Smooth muscle cell (in vitro differentiated cells): Measurements from ENCODE around the gene SLC43A1. TPM values are rescaled to one million over a fixed set of nuclear protein-coding genes. Genes with fewer than 3 reads are reported as not detected.
A peak's percentile ranks its signal among the peaks of the same experiment; 100 is the strongest.

ENCODE experiments used
- DNase-seq: peaks from one replicate; lab custom pipeline; 2025; ENCODE audit not compliant: unreplicated experiment; lab: John Stamatoyannopoulos, UW
- H2AFZ ChIP-seq: fragments of 200-600 bp; sonication (generic); 2 replicates; pipeline ENCODE4 v1.6.0; 2016; ENCODE audit warnings: antibody characterized with exemption, low read depth, mild to moderate bottlenecking
- H3F3A ChIP-seq: fragments of 200-600 bp; sonication (generic); 2 replicates; pipeline ENCODE4 v1.6.0; 2017; ENCODE audit warnings: antibody characterized with exemption, low read depth
- H3K27ac ChIP-seq: fragments of 200-600 bp; sonication (generic); 2 replicates; pipeline ENCODE4 v1.5.1; 2016; ENCODE audit warnings: low read depth, mild to moderate bottlenecking
- H3K27me3 ChIP-seq: fragments of 200-600 bp; sonication (generic); 2 replicates; pipeline ENCODE4 v1.6.1; 2016; ENCODE audit warnings: low read depth, mild to moderate bottlenecking
- H3K36me3 ChIP-seq: fragments of 200-600 bp; sonication (generic); 2 replicates; pipeline ENCODE4 v1.5.1; 2016; ENCODE audit warnings: low read depth
- H3K4me1 ChIP-seq: fragments of 200-600 bp; sonication (generic); 2 replicates; pipeline ENCODE4 v1.5.1; 2016; ENCODE audit warnings: low read depth
- H3K4me2 ChIP-seq: fragments of 200-600 bp; sonication (generic); 2 replicates; pipeline ENCODE4 v1.6.0; 2016; ENCODE audit warnings: mild to moderate bottlenecking
- H3K4me3 ChIP-seq: fragments of 200-600 bp; sonication (generic); 2 replicates; pipeline ENCODE4 v1.5.1; 2016; ENCODE audit warnings: mild to moderate bottlenecking
- H3K79me2 ChIP-seq: fragments of 200-600 bp; sonication (generic); 2 replicates; pipeline ENCODE4 v1.6.0; 2016; ENCODE audit warnings: low read depth, mild to moderate bottlenecking
- H3K9ac ChIP-seq: fragments of 200-600 bp; sonication (generic); 2 replicates; pipeline ENCODE4 v1.6.0; 2016; ENCODE audit warnings: low read depth
- H3K9me3 ChIP-seq: fragments of 200-600 bp; sonication (generic); replicated peaks from 2 replicates; pipeline ENCODE4 v1.5.1; 2016; ENCODE audit warnings: low read depth
- H4K20me1 ChIP-seq: fragments of 200-600 bp; sonication (generic); 2 replicates; pipeline ENCODE4 v1.6.0; 2016; ENCODE audit warnings: low read depth
- CTCF ChIP-seq: fragments of 200-600 bp; sonication (generic); IDR thresholded peaks from 2 replicates; pipeline ENCODE4 v1.5.1; 2017; ENCODE audit warnings: borderline replicate concordance, mild to moderate bottlenecking, antibody characterized with exemption; ENCODE audit not compliant: insufficient read depth, poor library complexity, severe bottlenecking
- WGBS: methylation state at CpG from one replicate; pipeline ENCODE4 v1.1.7; 2016; ENCODE audit warnings: low lambda C conversion rate; 5-methylcytosine and 5-hydroxymethylcytosine counted together
- polyA plus RNA-seq: library from polyadenylated mRNA; unstranded; fragments of >200 nt; fragmentation: Nextera tagmentation; extraction: Ambion mirVana; gene quantifications from 2 replicates; pipeline ENCODE4 v1.2.1, GENCODE V29; 2016
- total RNA-seq: library from RNA; depleted of rRNA; stranded (reverse); fragments of >200 nt; gene quantifications from 2 replicates; pipeline ENCODE4 v1.2.3, GENCODE V29; 2014

The SLC43A1 gene
- total and polyA plus RNA-seq, 2 experiments from 2014 or later = 1.3 to 7.3 TPM

DNA sequence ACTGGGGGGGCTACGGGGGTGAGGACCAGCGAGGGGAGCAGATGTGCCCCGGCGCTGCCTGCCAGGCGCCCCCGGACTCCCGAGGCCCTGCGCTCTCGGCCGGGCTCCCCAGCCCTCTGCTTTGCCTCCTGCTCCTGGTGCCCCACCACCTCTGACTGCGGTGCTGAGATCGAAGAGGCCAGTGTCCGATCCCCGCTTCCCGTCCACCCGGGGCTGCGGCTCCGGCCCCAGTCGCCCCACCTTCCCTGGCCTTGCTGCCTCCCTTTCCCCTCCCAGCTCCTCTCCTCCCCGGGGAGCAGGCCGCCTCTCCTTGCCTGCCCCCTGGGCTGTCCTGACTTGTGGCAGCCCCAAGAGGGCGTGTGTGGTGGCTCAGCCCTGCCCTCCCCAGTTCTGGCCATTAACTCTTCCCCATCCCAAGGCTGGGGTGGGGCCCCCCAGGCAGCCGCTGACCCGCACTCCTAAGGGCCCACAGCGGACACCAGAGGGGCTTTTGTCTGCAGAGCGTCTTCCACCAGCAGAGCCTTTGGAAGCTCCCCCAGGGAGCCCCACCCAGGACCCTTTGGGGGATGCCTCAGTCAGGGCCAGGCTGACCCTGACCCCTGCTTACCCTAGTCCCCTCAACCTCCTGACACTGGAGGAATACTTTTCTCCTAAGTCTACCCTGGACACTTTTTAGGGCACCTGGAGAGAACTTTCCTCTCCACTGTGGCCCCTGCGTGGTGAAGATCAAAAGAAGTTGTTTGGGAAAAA is 38.6 kb downstream of the SLC43A1 start:
- Histone ChIP-seq H3K4me3 (peak overlapping the region; percentile 46), H3K4me2 (peak overlapping the region; percentile 88), H3K79me2 (no peaks in the 10 kb centered on the region), H3K4me1 (peaks cover 4% of the 10 kb centered on the region), H3F3A (no peaks in the 10 kb centered on the region), H2AFZ (no peak overlapping the region), H3K9me3 (no peaks in the 10 kb centered on the region), H4K20me1 (no peaks in the 10 kb centered on the region), H3K27me3 (peaks cover 98% of the 10 kb centered on the region), H3K27ac (no peak overlapping the region), H3K9ac (no peak overlapping the region), H3K36me3 (no peaks in the 10 kb centered on the region)
- 11% methylated on average over 19 of the region's 27 CpGs for WGBS
- TF ChIP-seq CTCF = peak; percentile 30
- DNase-seq = no peak

DNA sequence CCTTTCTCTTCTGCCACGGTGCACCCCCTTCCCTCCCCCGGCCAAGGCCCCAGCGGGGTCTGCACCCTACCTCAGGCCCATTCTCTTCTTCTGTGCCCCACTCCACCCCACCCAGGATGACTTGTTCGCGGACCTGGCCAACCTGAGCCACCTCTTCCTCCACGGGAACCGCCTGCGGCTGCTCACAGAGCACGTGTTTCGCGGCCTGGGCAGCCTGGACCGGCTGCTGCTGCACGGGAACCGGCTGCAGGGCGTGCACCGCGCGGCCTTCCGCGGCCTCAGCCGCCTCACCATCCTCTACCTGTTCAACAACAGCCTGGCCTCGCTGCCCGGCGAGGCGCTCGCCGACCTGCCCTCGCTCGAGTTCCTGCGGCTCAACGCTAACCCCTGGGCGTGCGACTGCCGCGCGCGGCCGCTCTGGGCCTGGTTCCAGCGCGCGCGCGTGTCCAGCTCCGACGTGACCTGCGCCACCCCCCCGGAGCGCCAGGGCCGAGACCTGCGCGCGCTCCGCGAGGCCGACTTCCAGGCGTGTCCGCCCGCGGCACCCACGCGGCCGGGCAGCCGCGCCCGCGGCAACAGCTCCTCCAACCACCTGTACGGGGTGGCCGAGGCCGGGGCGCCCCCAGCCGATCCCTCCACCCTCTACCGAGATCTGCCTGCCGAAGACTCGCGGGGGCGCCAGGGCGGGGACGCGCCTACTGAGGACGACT is 39.3 kb downstream of the SLC43A1 start:
- Histone ChIP-seq H3K9me3 (no peaks in the 10 kb centered on the region), H3K27ac (no peak overlapping the region), H3K4me3 (peak overlapping the region; percentile 46), H4K20me1 (no peaks in the 10 kb centered on the region), H3K4me2 (peak overlapping the region; percentile 88), H3K4me1 (peaks cover 4% of the 10 kb centered on the region), H3K79me2 (no peaks in the 10 kb centered on the region), H3K9ac (no peak overlapping the region), H3F3A (no peaks in the 10 kb centered on the region), H2AFZ (no peak overlapping the region), H3K36me3 (no peaks in the 10 kb centered on the region), H3K27me3 (peaks cover 98% of the 10 kb centered on the region)
- TF ChIP-seq CTCF = no peak
- DNase-seq = no peak
- WGBS = 4% methylated on average over 66 of the region's 80 CpGs

GRCh38 chr11:57475671-57476046 is 39.8 kb downstream of the SLC43A1 start:
- no peak for TF ChIP-seq CTCF
- Histone ChIP-seq H3K36me3 (no peaks in the 10 kb centered on the region), H3K79me2 (no peaks in the 10 kb centered on the region), H2AFZ (no peak overlapping the region), H3K27ac (no peak overlapping the region), H3K4me3 (peak overlapping the region; percentile 46), H3F3A (no peaks in the 10 kb centered on the region), H4K20me1 (no peaks in the 10 kb centered on the region), H3K9me3 (no peaks in the 10 kb centered on the region), H3K4me1 (peaks cover 4% of the 10 kb centered on the region), H3K9ac (no peak overlapping the region), H3K4me2 (peak overlapping the region; percentile 88), H3K27me3 (peaks cover 98% of the 10 kb centered on the region)
- 91% methylated on average over 5 of the region's 5 CpGs for WGBS
- no peak for DNase-seq
